Measurements from ENCODE around the gene PIP5K1B. TPM values are rescaled to one million over a fixed set of nuclear protein-coding genes. Genes with fewer than 3 reads are reported as not detected.

Gene PIP5K1B
- total and polyA plus RNA-seq, 2 of the 13 experiments (the other 11 are each of a cell fraction or from before 2014, with no cell fraction given): 15.8 to 17.5 TPM

DNA sequence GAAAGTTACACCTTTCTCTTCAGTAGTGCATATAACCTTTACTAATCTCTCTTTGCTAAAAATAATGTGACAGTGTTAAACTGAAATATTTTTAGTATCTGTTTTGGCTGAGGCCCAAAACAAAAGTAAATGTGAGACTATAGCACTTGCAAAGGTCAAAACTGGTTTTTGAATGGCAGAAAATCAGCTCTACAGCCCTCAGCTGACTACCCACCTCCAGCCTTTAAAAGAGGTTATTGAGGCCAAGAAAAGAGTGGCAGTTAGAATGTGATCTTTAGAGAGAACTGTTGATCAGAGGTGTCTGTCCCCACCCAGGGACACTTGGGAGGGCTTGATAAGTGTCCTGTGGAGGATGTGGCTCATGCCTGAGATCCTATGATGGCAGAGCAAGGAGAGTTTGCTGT is 278.0 kb downstream of the PIP5K1B start:
- CTCF ChIA-PET (ENCODE audit: low intra/inter-chr PET ratio, low total read pairs): no interaction called here

More for the DNA sequence above, 278.0 kb downstream of the PIP5K1B start:
- no peaks in the 10 kb centered on the region for H3K27me3 ChIP-seq (ENCODE audit: control insufficient read depth in 1 of 2, insufficient read depth in 2 of 2, low read length in 2 of 2)
- no peak overlapping the region for H3K9ac ChIP-seq (ENCODE audit: insufficient read depth, low read depth, low read length)
- POLR2A ChIA-PET: interaction anchor here (1.7 kb wide), 1 partner anchor 15 kb away, joined by 5 read pairs; no protein-coding TSS in a partner anchor
- no peaks in the 10 kb centered on the region for H3K9me3 ChIP-seq (ENCODE audit: low read length)
- H3K4me2 ChIP-seq (ENCODE audit: low read depth, low read length): no peak overlapping the region
- DNase-seq (ENCODE audit: low spot score) (no peak), ATAC-seq (no peak), FAIRE-seq (no peak)
- no peak overlapping the region for H3K27ac ChIP-seq (ENCODE audit: extremely low read length, insufficient read depth, low read length)
- peaks cover 0 to 2% of the 10 kb centered on the region in 2 experiments; a peak in 2 of 5 replicates for H3K36me3 ChIP-seq (replicated peaks in 1 of 2; ENCODE audit: control insufficient read depth in 1 of 2, insufficient read depth in 2 of 2, low read length in 2 of 2)
- intact Hi-C loops (cut with micrococcal nuclease; ENCODE audit: unreplicated experiment) (no loop called here), in situ Hi-C loops (cut with HindIII; ENCODE audit: extremely low pct_ligation_motif_present, low pct_unique_long_range_greater_than_20kb) (no loop called here)
- no peak overlapping the region for H2AFZ ChIP-seq (ENCODE audit: low read length)
- no peak overlapping the region for H3K4me3 ChIP-seq (replicated peaks in 1 of 3; ENCODE audit: insufficient read depth in 1 of 3, low read depth in 2 of 3, low read length in 3 of 3)
- BruUV-seq (replicated peaks): no TSS peak
- TF ChIP-seq JUNB (CRISPR knock-in tag; IDR thresholded peaks at IDR 0.05; ENCODE audit: borderline replicate concordance) (no peak), ZSCAN29 (CRISPR knock-in tag; conservative IDR thresholded peaks at IDR 0.05) (no peak), ARID2 (CRISPR knock-in tag; IDR thresholded peaks at IDR 0.05; ENCODE audit: borderline replicate concordance) (no peak), SOX13 (IDR thresholded peaks at IDR 0.05) (no peak), SOX13 (CRISPR knock-in tag; conservative IDR thresholded peaks at IDR 0.05 in 1 of 2, IDR thresholded peaks at IDR 0.05 in 1 of 2) (no peak), KLF13 (CRISPR knock-in tag; IDR thresholded peaks at IDR 0.05) (no peak), SMAD9 (CRISPR knock-in tag; IDR thresholded peaks at IDR 0.05) (no peak), RARA (CRISPR knock-in tag; IDR thresholded peaks at IDR 0.05) (no peak), ZZZ3 (CRISPR knock-in tag; IDR thresholded peaks at IDR 0.05; ENCODE audit: borderline replicate concordance) (no peak)
- TF ChIP-seq, protein P1, sequence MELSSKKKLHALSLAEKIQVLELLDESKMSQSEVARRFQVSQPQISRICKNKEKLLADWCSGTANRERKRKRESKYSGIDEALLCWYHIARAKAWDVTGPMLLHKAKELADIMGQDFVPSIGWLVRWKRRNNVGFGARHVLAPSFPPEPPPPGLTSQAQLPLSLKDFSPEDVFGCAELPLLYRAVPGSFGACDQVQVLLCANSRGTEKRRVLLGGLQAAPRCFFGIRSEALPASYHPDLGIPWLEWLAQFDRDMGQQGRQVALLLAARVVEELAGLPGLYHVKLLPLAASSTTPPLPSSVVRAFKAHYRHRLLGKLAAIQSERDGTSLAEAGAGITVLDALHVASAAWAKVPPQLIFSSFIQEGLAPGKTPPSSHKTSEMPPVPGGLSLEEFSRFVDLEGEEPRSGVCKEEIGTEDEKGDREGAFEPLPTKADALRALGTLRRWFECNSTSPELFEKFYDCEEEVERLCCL (CRISPR knock-in tag; IDR thresholded peaks at IDR 0.05; ENCODE audit: borderline replicate concordance): no peak
- TF ChIP-seq, protein P2, sequence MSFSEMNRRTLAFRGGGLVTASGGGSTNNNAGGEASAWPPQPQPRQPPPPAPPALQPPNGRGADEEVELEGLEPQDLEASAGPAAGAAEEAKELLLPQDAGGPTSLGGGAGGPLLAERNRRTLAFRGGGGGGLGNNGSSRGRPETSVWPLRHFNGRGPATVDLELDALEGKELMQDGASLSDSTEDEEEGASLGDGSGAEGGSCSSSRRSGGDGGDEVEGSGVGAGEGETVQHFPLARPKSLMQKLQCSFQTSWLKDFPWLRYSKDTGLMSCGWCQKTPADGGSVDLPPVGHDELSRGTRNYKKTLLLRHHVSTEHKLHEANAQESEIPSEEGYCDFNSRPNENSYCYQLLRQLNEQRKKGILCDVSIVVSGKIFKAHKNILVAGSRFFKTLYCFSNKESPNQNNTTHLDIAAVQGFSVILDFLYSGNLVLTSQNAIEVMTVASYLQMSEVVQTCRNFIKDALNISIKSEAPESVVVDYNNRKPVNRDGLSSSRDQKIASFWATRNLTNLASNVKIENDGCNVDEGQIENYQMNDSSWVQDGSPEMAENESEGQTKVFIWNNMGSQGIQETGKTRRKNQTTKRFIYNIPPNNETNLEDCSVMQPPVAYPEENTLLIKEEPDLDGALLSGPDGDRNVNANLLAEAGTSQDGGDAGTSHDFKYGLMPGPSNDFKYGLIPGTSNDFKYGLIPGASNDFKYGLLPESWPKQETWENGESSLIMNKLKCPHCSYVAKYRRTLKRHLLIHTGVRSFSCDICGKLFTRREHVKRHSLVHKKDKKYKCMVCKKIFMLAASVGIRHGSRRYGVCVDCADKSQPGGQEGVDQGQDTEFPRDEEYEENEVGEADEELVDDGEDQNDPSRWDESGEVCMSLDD (CRISPR knock-in tag; IDR thresholded peaks at IDR 0.05; ENCODE audit: borderline replicate concordance): no peak
- TF ChIP-seq, protein P3, sequence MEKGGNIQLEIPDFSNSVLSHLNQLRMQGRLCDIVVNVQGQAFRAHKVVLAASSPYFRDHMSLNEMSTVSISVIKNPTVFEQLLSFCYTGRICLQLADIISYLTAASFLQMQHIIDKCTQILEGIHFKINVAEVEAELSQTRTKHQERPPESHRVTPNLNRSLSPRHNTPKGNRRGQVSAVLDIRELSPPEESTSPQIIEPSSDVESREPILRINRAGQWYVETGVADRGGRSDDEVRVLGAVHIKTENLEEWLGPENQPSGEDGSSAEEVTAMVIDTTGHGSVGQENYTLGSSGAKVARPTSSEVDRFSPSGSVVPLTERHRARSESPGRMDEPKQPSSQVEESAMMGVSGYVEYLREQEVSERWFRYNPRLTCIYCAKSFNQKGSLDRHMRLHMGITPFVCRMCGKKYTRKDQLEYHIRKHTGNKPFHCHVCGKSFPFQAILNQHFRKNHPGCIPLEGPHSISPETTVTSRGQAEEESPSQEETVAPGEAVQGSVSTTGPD (CRISPR knock-in tag; IDR thresholded peaks at IDR 0.05): no peak
- TF ChIP-seq, protein P4, sequence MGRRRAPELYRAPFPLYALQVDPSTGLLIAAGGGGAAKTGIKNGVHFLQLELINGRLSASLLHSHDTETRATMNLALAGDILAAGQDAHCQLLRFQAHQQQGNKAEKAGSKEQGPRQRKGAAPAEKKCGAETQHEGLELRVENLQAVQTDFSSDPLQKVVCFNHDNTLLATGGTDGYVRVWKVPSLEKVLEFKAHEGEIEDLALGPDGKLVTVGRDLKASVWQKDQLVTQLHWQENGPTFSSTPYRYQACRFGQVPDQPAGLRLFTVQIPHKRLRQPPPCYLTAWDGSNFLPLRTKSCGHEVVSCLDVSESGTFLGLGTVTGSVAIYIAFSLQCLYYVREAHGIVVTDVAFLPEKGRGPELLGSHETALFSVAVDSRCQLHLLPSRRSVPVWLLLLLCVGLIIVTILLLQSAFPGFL (CRISPR knock-in tag; IDR thresholded peaks at IDR 0.05): no peak
- peaks cover 33% of the 10 kb centered on the region for H3K4me1 ChIP-seq (ENCODE audit: insufficient read depth, low read length)
- H4K20me1 ChIP-seq (ENCODE audit: insufficient read depth, low read length): no peaks in the 10 kb centered on the region
- H3K79me2 ChIP-seq (ENCODE audit: insufficient read depth, low read length): no peaks in the 10 kb centered on the region
